Stimulated activated CD8-positive, alpha-beta memory T cell treated with anti-CD3 and anti-CD28 coated beads, Interleukin-15, amount 100 ng/mL, for 48 hours (primary cell): ENCODE results near the gene DNAAF2.

Experiments
- DNase-seq, 2 donors: peaks; one replicate each; pipeline ENCODE4 v3.0.0-alpha.2; 2020; ENCODE audit warnings: low read depth in 2 of 2

The DNAAF2 gene

DNA sequence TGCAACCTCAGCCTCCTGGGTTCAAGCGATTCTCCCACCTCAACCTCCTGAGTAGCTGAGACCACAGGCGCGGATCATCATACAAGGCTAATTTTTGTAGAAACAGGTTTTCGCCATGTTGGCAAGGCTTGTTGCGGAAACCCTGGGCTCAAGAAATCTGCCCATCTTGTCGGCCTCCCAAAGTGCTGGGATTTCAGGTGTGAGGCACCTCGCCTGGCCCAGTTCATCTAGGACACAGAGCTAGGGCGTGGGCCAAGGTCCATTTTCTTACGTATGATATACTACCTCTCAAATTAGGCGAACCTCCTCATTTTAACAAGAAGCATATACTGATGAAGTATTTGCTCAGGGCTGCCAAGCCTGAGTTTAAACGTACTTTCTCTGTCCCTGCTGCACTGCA lies 51.0 kb downstream of the DNAAF2 start:
- DNase-seq: no peak

DNA sequence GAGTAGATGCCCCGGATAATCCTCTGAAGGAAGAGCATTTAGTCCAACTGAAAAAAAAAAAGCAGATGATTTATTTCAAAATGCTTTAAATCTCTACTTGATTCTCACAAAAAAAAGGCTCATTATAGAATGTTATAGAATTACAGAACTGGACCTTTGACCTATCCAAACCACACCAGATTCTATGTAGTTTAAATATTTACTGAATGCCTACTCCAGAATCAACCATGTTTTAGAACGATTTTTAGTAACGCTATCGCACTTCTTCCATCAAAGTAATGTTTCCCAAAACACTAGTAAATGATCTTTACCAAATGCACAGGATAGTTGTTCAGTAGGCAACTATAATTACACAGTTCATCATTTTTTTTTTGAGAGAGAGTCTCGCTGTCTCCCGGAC lies 51.4 kb downstream of the DNAAF2 start:
- DNase-seq: no peak

DNA sequence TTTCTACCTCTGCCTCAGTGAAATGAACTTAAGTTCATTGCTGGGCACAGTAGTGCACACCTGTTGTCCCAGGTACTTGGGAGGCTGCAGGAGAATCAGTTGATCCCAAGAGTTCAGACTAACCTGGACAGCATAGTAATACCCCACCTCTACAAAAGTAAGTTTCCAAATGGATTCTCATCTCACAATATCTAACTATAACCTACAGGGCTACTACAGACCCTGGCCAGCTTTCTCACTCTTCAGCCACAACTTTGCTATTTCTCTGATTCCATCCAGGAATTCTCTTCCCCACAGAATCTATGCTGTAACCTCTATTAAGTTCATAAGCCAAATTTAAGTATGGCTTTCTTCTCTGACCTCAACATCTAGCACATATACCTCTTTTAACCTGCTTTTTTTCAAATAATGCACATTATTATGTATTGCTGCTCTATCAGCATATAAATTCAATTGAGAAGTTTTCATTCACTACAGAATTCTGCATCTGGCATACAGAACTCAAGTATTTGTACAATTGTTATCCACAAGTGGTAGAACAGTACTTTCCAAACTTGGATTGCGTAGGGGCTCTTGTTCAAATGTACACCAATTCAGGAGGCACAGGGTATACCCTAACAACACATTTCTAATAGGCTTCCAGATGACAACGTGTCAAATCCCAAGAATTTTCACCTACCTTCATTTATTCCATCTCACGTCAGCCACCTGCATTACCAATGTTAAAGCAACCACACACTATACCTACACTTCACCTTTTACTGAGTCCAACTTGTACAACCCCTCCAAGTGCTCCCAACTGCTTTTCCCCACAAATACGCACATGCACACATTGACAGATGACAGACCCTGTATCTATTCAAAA lies 52.7 kb downstream of the DNAAF2 start:
- DNase-seq: no peak

DNA sequence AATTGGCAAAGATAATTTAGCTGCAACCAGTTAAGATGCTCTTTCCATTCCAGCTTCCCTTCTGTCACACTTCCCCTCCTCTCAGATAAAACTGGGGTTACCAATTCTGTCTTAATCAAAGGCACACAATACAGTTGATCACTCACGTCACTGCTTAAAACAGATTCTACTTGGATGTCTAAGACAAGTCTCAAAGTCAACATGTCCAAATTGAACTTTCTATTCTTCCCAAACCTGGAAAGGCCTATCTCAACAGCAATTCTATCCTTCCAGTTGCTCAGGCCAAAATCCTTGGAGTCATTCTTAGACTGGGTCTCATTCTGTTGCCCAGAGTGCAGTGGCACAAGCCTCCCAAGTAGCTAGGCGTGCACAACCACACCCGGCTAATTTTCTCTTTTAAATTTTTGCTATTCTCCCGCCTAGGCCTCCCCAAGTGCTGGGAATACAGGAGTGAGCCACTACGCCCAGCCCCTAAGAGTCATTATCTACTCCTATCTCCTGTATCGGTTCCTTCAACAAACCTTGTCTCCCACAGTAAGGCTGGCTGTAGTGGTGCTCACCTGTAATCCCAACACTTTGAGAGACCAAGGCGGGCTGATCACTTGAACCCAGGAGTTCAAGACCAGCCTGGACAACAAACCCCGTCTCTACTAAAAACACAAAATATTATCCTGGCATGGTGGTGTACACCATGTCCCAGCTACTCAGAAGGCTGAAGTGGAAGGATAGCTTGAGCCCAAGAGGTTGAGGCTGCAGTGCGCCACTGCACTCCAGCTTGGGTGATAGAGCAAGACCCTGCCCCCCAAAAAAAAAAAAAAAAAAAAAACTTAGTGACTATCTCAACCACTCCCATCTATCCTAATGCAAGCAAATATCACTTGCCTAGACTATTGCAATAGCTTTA lies 53.6 kb downstream of the DNAAF2 start:
- DNase-seq: no peak

DNA sequence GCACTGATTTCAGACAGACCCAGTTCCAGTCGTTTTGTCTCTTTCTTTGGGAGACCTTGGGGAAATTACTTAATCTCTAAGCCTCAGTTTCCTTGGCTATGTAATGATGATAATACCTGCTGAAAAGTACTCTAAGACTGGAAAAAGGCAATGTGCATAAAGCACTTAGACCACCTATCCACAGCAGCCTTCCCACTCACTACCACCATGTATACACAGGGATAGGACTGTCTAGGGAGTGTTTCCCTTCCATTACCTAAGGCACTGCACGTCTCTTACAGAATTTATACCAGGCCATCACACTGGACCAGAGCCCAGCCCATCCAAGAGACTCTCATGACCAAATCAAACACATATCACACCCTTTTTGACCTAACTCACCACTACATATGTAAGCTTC lies 55.2 kb downstream of the DNAAF2 start:
- no peak for DNase-seq

DNA sequence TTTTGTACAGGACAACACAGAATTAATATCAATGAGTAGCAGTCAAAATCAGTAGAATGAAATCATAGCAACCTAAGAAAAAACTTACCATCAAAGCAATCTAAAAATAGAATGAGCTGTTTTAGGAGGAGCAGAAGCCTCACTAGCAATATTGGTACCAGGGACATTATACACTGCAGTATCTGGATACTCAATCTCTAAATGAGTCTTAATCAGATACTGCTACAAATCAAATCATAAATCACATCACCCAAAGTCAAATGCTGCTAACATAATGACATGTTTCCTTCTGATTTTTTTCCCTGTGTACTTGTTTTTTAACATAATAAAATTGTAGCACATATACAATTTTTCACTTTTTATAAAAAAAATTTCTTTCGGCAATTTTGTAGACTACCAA lies 56.9 kb downstream of the DNAAF2 start:
- no peak for DNase-seq
